ENCODE data around the gene ZBTB7C. TPM values are rescaled to one million over a fixed set of nuclear protein-coding genes. Genes with fewer than 3 reads are reported as not detected.

ZBTB7C gene
- total RNA-seq, 1 donor from 2014 or later = 0.11 TPM

GRCh38 chr18:48182779-48183178, 226.4 kb downstream of the ZBTB7C start:
- TF ChIP-seq CTCF (IDR thresholded peaks at IDR 0.05) = no peak
- Mint-ChIP-seq H3K27me3 (ENCODE audit: unreplicated experiment) (peaks cover 57% of the 10 kb centered on the region), H3K36me3 (ENCODE audit: unreplicated experiment) (no peaks in the 10 kb centered on the region), H3K27ac (ENCODE audit: unreplicated experiment) (no peak overlapping the region), H3K9me3 (ENCODE audit: unreplicated experiment) (no peaks in the 10 kb centered on the region), H3K4me3 (ENCODE audit: unreplicated experiment) (no peak overlapping the region), H3K4me1 (ENCODE audit: unreplicated experiment) (no peaks in the 10 kb centered on the region)
- no peak for DNase-seq (ENCODE audit: extremely low spot score, unreplicated experiment)

GRCh38 chr18:48181857-48182256, 227.3 kb downstream of the ZBTB7C start:
- H3K4me1 Mint-ChIP-seq (ENCODE audit: unreplicated experiment) = no peaks in the 10 kb centered on the region
- no peak overlapping the region for H3K4me3 Mint-ChIP-seq (ENCODE audit: unreplicated experiment)
- DNase-seq (ENCODE audit: extremely low spot score, unreplicated experiment) = no peak
- H3K36me3 Mint-ChIP-seq (ENCODE audit: unreplicated experiment) = no peaks in the 10 kb centered on the region
- peaks cover 56% of the 10 kb centered on the region for H3K27me3 Mint-ChIP-seq (ENCODE audit: unreplicated experiment)
- no peak overlapping the region for H3K27ac Mint-ChIP-seq (ENCODE audit: unreplicated experiment)
- no peak for TF ChIP-seq CTCF (IDR thresholded peaks at IDR 0.05)
- no peaks in the 10 kb centered on the region for H3K9me3 Mint-ChIP-seq (ENCODE audit: unreplicated experiment)

DNA sequence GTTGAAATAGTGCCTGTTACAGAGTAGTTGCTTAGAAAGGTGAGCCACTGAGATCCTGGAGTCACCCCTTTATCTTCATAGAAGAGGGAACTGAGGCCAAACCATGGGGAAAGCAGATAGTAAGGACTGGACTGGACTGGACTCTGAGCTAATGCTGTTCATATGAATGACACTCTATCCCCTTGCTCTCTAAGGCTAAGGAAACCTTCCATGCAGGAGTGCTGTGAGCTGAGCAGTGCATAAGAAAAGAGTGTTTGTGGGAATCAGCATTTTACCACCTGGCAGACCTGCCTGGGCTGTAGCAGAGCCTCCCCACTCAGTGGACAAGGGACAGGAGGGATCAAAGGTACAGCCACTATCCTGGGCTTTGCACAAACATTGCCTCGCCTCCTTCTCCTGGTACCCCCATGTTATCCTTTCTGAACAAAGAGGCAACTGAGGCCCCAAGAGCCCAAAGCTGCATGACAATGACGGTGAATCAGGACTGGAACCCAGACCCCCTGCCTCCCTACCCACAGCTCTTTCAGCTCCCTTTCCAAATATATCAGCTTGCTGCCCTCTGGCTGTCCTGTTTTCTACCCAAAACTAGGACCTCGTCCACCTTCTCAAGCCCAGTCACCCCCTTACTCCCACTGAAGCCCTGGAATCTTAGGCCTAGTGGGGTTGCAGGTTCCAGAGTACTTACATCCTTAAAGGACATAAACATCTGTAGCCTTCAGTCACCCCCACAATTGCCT, 227.9 kb downstream of the ZBTB7C start:
- no peak overlapping the region for H3K27ac Mint-ChIP-seq (ENCODE audit: unreplicated experiment)
- no peak overlapping the region for H3K4me3 Mint-ChIP-seq (ENCODE audit: unreplicated experiment)
- H3K9me3 Mint-ChIP-seq (ENCODE audit: unreplicated experiment) = no peaks in the 10 kb centered on the region
- no peak for DNase-seq (ENCODE audit: extremely low spot score, unreplicated experiment)
- H3K4me1 Mint-ChIP-seq (ENCODE audit: unreplicated experiment) = peaks cover 2% of the 10 kb centered on the region
- H3K36me3 Mint-ChIP-seq (ENCODE audit: unreplicated experiment) = no peaks in the 10 kb centered on the region
- peaks cover 53% of the 10 kb centered on the region for H3K27me3 Mint-ChIP-seq (ENCODE audit: unreplicated experiment)
- TF ChIP-seq CTCF (IDR thresholded peaks at IDR 0.05) = no peak

DNA sequence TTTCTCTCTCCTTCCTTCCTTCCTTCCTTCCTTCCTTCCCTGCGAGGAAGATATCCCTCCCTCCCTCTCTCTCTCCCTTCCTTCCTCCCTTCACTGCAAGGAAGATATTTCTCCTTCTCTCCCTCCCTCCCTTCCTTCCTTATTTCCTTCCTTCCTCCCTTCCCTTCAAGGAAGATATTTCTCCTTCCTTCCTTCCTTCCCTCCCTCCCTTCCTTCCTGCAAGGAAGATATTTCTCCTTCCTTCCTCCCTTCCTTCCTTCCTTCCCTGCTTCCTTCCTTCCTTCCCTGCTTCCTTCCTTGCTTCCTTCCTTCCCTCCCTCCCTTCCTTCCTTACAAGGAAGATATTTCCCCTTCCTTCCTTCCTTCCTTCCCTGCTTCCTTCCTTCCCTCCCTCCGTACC, 229.5 kb downstream of the ZBTB7C start:
- H3K4me1 Mint-ChIP-seq (ENCODE audit: unreplicated experiment) = peaks cover 2% of the 10 kb centered on the region
- TF ChIP-seq CTCF (IDR thresholded peaks at IDR 0.05) = no peak
- DNase-seq (ENCODE audit: extremely low spot score, unreplicated experiment) = no peak
- no peaks in the 10 kb centered on the region for H3K9me3 Mint-ChIP-seq (ENCODE audit: unreplicated experiment)
- no peak overlapping the region for H3K4me3 Mint-ChIP-seq (ENCODE audit: unreplicated experiment)
- peaks cover 53% of the 10 kb centered on the region for H3K27me3 Mint-ChIP-seq (ENCODE audit: unreplicated experiment)
- H3K36me3 Mint-ChIP-seq (ENCODE audit: unreplicated experiment) = no peaks in the 10 kb centered on the region
- no peak overlapping the region for H3K27ac Mint-ChIP-seq (ENCODE audit: unreplicated experiment)

DNA sequence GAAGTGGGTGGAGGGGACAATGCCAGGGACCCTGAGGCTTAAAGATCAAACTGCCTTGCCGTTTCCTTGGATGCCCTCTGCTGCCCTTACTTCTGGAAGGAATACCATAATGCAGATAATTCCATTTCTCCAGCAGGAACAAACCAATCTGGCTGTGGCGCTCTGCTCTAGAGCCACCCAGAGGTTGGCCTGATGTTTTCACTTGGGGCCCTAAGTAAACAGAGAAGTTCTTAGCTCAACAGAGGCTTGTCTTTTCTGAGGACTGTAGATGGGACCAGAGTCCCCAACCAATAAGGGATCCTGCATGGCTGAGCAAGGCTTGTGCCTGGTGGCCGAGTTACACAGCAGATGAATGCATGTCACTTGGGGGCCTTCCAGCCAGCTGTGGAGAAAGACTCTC, 230.2 kb downstream of the ZBTB7C start:
- no peak overlapping the region for H3K4me3 Mint-ChIP-seq (ENCODE audit: unreplicated experiment)
- H3K4me1 Mint-ChIP-seq (ENCODE audit: unreplicated experiment) = peaks cover 2% of the 10 kb centered on the region
- no peaks in the 10 kb centered on the region for H3K36me3 Mint-ChIP-seq (ENCODE audit: unreplicated experiment)
- H3K27ac Mint-ChIP-seq (ENCODE audit: unreplicated experiment) = no peak overlapping the region
- DNase-seq (ENCODE audit: extremely low spot score, unreplicated experiment) = no peak
- H3K27me3 Mint-ChIP-seq (ENCODE audit: unreplicated experiment) = peaks cover 48% of the 10 kb centered on the region
- no peaks in the 10 kb centered on the region for H3K9me3 Mint-ChIP-seq (ENCODE audit: unreplicated experiment)
- TF ChIP-seq CTCF (IDR thresholded peaks at IDR 0.05) = no peak

Data from osteocyte (in vitro differentiated cells).